ENCODE results near the gene SRRM2. TPM values are rescaled to one million over a fixed set of nuclear protein-coding genes. Genes with fewer than 3 reads are reported as not detected.
A peak's percentile ranks its signal among the peaks of the same experiment; 100 is the strongest.

Gene SRRM2
- total RNA-seq, 1 donor from 2014 or later: 699 TPM

GRCh38 chr16:2761472-2761871, 9.0 kb downstream of the SRRM2 start:
- Mint-ChIP-seq H3K4me3 (ENCODE audit: unreplicated experiment) (no peak overlapping the region), H3K36me3 (ENCODE audit: unreplicated experiment) (peaks cover 69% of the 10 kb centered on the region), H3K4me1 (ENCODE audit: low read depth, unreplicated experiment) (peaks cover 4% of the 10 kb centered on the region), H3K9me3 (ENCODE audit: unreplicated experiment) (peaks cover 24% of the 10 kb centered on the region), H3K27me3 (ENCODE audit: unreplicated experiment) (peaks cover 26% of the 10 kb centered on the region), H3K27ac (ENCODE audit: unreplicated experiment) (no peak overlapping the region)
- no peak for DNase-seq
- TF ChIP-seq CTCF (IDR thresholded peaks at IDR 0.05; ENCODE audit: partially characterized antibody, unreplicated experiment): no peak

- Mint-ChIP-seq H3K27me3 (ENCODE audit: unreplicated experiment) (peaks cover 31% of the 10 kb centered on the region), H3K4me1 (ENCODE audit: low read depth, unreplicated experiment) (no peaks in the 10 kb centered on the region), H3K4me3 (ENCODE audit: unreplicated experiment) (peak overlapping the region; percentile 3), H3K36me3 (ENCODE audit: unreplicated experiment) (peaks cover 73% of the 10 kb centered on the region), H3K27ac (ENCODE audit: unreplicated experiment) (peak overlapping the region; percentile 44), H3K9me3 (ENCODE audit: unreplicated experiment) (peaks cover 26% of the 10 kb centered on the region)
- TF ChIP-seq CTCF (IDR thresholded peaks at IDR 0.05; ENCODE audit: partially characterized antibody, unreplicated experiment): no peak
- DNase-seq: no peak
Measured at GRCh38 chr16:2761886-2762583, 9.6 kb downstream of the SRRM2 start.

- Mint-ChIP-seq H3K27me3 (ENCODE audit: unreplicated experiment) (peaks cover 34% of the 10 kb centered on the region), H3K36me3 (ENCODE audit: unreplicated experiment) (peaks cover 73% of the 10 kb centered on the region)
Measured at GRCh38 chr16:2762711-2763110, 10.3 kb downstream of the SRRM2 start.

GRCh38 chr16:2763173-2763572, 10.7 kb downstream of the SRRM2 start:
- peaks cover 33% of the 10 kb centered on the region for H3K9me3 Mint-ChIP-seq (ENCODE audit: unreplicated experiment)
- peaks cover 38% of the 10 kb centered on the region for H3K27me3 Mint-ChIP-seq (ENCODE audit: unreplicated experiment)
- no peak overlapping the region for H3K4me3 Mint-ChIP-seq (ENCODE audit: unreplicated experiment)
- TF ChIP-seq CTCF (IDR thresholded peaks at IDR 0.05; ENCODE audit: partially characterized antibody, unreplicated experiment): no peak
- peaks cover 1% of the 10 kb centered on the region for H3K4me1 Mint-ChIP-seq (ENCODE audit: low read depth, unreplicated experiment)
- no peak for DNase-seq
- H3K27ac Mint-ChIP-seq (ENCODE audit: unreplicated experiment): no peak overlapping the region
- H3K36me3 Mint-ChIP-seq (ENCODE audit: unreplicated experiment): peaks cover 73% of the 10 kb centered on the region

More at GRCh38 chr16:2762711-2763110, 10.3 kb downstream of the SRRM2 start:
- H3K4me1 Mint-ChIP-seq (ENCODE audit: low read depth, unreplicated experiment): no peaks in the 10 kb centered on the region
- no peak for TF ChIP-seq CTCF (IDR thresholded peaks at IDR 0.05; ENCODE audit: partially characterized antibody, unreplicated experiment)
- peak overlapping the region; percentile 3 for H3K4me3 Mint-ChIP-seq (ENCODE audit: unreplicated experiment)
- H3K27ac Mint-ChIP-seq (ENCODE audit: unreplicated experiment): peak overlapping the region; percentile 44
- H3K9me3 Mint-ChIP-seq (ENCODE audit: unreplicated experiment): peaks cover 29% of the 10 kb centered on the region
- DNase-seq: no peak

GRCh38 chr16:2764718-2765117, 12.3 kb downstream of the SRRM2 start:
- DNase-seq: no peak
- H3K4me1 Mint-ChIP-seq (ENCODE audit: low read depth, unreplicated experiment): peaks cover 5% of the 10 kb centered on the region
- H3K4me3 Mint-ChIP-seq (ENCODE audit: unreplicated experiment): no peak overlapping the region
- H3K9me3 Mint-ChIP-seq (ENCODE audit: unreplicated experiment): peaks cover 33% of the 10 kb centered on the region
- TF ChIP-seq CTCF (IDR thresholded peaks at IDR 0.05; ENCODE audit: partially characterized antibody, unreplicated experiment): no peak
- peaks cover 68% of the 10 kb centered on the region for H3K36me3 Mint-ChIP-seq (ENCODE audit: unreplicated experiment)
- peak overlapping the region; percentile 22 for H3K27ac Mint-ChIP-seq (ENCODE audit: unreplicated experiment)
- H3K27me3 Mint-ChIP-seq (ENCODE audit: unreplicated experiment): peaks cover 46% of the 10 kb centered on the region

Data from glutamatergic neuron (in vitro differentiated cells).